Measurements from ENCODE around the gene ETNK2. TPM values are rescaled to one million over a fixed set of nuclear protein-coding genes. Genes with fewer than 3 reads are reported as not detected.

Gene ETNK2
- total and polyA plus RNA-seq, 2 experiments from 2014 or later: 51.1 to 71.9 TPM

DNA sequence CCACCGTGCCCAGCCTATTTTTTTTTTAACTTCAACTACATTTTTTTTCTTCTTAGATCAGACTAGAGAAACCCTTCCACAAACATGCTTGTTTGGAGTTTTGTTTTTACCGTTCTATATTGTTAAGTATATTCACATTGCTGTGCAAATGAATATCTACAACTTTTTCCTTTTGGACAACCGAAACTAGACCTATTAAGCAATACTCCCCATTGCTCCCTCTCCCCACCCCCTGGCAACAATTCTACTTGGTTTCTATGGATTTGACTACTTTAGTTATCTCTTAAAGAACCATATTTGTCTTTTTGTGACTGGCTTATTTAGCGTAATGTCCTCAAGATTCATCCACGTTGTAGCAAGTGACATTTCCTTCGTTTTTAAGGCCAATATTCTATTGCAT, 19.1 kb downstream of the ETNK2 start:
- Histone ChIP-seq H3K9me3 (ENCODE audit: low read depth) (no peaks in the 10 kb centered on the region), H3K9me2 (replicated peaks; ENCODE audit: insufficient read depth) (no peaks in the 10 kb centered on the region), H3K27me3 (no peaks in the 10 kb centered on the region), H3K4me1 (ENCODE audit: insufficient read depth) (peaks cover 20% of the 10 kb centered on the region), H3K4me2 (no peak overlapping the region), H3K79me2 (no peaks in the 10 kb centered on the region), H4K20me1 (ENCODE audit: insufficient read depth, poor library complexity, severe bottlenecking) (no peaks in the 10 kb centered on the region), H3K4me3 (no peak overlapping the region), H3K27ac (no peak overlapping the region), H2AFZ (no peak overlapping the region), H3K36me3 (replicated peaks; ENCODE audit: insufficient read depth, low read depth) (no peaks in the 10 kb centered on the region)
- TF ChIP-seq EZH2 (IDR thresholded peaks at IDR 0.05; ENCODE audit: borderline replicate concordance) (no peak), CTCF (IDR thresholded peaks at IDR 0.05; ENCODE audit: poor library complexity) (no peak), EZH2phosphoT487 (IDR thresholded peaks at IDR 0.05; ENCODE audit: low read depth, severe bottlenecking, unreplicated experiment) (no peak)
- 92% methylated on average over 6 of the region's 6 CpGs for WGBS (ENCODE audit: low lambda C conversion rate, missing lambda C conversion rate)
- DNase-seq (ENCODE audit: low spot score): no peak

DNA sequence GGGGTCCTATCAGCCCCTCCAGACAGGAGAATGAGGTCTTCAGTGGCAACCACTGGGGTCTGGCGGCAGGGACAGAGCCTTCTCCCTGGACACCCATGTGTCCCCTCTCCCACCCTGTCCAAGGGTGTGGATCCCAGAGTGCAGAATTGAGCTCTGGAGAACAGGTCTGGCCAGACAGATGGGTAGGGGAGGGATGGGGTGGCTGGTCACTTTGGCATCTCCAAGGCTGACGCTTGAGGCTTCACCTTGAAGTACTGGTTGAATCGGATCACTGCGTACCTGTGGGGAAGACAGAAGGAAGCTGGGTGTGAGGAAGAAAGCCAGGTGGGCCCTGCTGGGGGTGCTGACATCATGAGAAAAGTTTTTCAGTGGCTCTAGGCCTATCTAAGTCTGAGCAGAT, 19.9 kb downstream of the ETNK2 start:
- no peaks in the 10 kb centered on the region for H3K79me2 ChIP-seq
- H3K4me3 ChIP-seq: no peak overlapping the region
- WGBS (ENCODE audit: low lambda C conversion rate, missing lambda C conversion rate): 94% methylated on average over 4 of the region's 4 CpGs
- no peak overlapping the region for H2AFZ ChIP-seq
- H4K20me1 ChIP-seq (ENCODE audit: insufficient read depth, poor library complexity, severe bottlenecking): no peaks in the 10 kb centered on the region
- TF ChIP-seq EZH2 (IDR thresholded peaks at IDR 0.05; ENCODE audit: borderline replicate concordance) (no peak), EZH2phosphoT487 (IDR thresholded peaks at IDR 0.05; ENCODE audit: low read depth, severe bottlenecking, unreplicated experiment) (no peak), CTCF (IDR thresholded peaks at IDR 0.05; ENCODE audit: poor library complexity) (no peak)
- no peaks in the 10 kb centered on the region for H3K9me3 ChIP-seq (ENCODE audit: low read depth)
- H3K27me3 ChIP-seq: no peaks in the 10 kb centered on the region
- no peaks in the 10 kb centered on the region for H3K9me2 ChIP-seq (replicated peaks; ENCODE audit: insufficient read depth)
- peaks cover 26% of the 10 kb centered on the region for H3K4me1 ChIP-seq (ENCODE audit: insufficient read depth)
- no peak for DNase-seq (ENCODE audit: low spot score)
- H3K27ac ChIP-seq: no peak overlapping the region
- no peaks in the 10 kb centered on the region for H3K36me3 ChIP-seq (replicated peaks; ENCODE audit: insufficient read depth, low read depth)
- no peak overlapping the region for H3K4me2 ChIP-seq

DNA sequence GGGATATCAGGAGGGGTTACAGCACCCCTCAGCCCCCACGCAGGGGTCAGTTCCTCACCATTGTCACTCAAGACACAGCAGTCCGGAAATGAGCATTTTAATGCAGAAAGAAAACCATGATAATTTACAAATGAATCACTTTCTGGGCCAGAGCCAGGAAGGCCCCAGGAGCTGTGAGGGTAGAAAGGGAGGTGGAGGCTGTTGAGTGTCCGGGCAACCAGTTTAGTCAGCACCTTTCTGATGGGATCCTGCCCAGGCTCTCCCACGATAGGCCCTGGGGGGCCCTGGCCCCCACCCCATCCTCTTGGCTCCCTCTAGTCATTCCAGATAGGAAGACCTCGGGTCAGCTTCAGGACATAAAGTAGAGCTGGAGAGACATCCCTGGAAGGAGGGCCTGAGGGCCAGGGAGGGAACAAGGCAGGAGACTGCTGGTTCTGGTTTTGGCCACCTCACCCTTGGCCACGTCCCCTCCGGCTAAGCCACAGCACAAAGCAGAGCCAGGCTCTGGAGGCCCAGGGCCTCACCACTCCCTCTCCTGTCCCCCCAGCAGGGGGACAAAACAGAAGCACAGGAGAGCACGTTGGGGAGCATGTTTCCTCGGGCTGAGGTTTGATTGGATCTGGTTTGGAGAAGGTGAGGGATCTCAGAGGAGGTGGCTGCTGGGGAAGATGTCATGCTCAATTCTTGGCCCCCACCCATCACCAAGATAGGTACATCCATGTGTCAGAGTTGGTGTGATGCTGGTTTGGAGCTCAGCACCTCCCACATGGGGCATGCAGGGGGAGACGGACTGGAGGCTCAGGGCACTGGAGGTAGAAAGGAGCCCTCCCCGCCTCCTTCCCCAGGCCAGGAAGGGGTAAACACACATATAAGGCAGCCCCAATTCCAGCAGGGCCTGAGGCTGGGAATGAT, 20.6 kb downstream of the ETNK2 start:
- H3K9me3 ChIP-seq (ENCODE audit: low read depth): no peaks in the 10 kb centered on the region
- H3K79me2 ChIP-seq: no peaks in the 10 kb centered on the region
- 75% methylated on average over 11 of the region's 11 CpGs for WGBS (ENCODE audit: low lambda C conversion rate, missing lambda C conversion rate)
- H4K20me1 ChIP-seq (ENCODE audit: insufficient read depth, poor library complexity, severe bottlenecking): no peaks in the 10 kb centered on the region
- peak; percentile 56 for DNase-seq (ENCODE audit: low spot score)
- no peaks in the 10 kb centered on the region for H3K36me3 ChIP-seq (replicated peaks; ENCODE audit: insufficient read depth, low read depth)
- no peaks in the 10 kb centered on the region for H3K27me3 ChIP-seq
- no peak overlapping the region for H3K4me2 ChIP-seq
- peak overlapping the region; percentile 60 for H3K27ac ChIP-seq
- TF ChIP-seq EZH2phosphoT487 (IDR thresholded peaks at IDR 0.05; ENCODE audit: low read depth, severe bottlenecking, unreplicated experiment) (no peak), CTCF (IDR thresholded peaks at IDR 0.05; ENCODE audit: poor library complexity) (no peak), EZH2 (IDR thresholded peaks at IDR 0.05; ENCODE audit: borderline replicate concordance) (no peak)
- no peak overlapping the region for H2AFZ ChIP-seq
- H3K9me2 ChIP-seq (replicated peaks; ENCODE audit: insufficient read depth): no peaks in the 10 kb centered on the region
- H3K4me1 ChIP-seq (ENCODE audit: insufficient read depth): peaks cover 27% of the 10 kb centered on the region
- H3K4me3 ChIP-seq: no peak overlapping the region
